ENCODE data around the gene ACTA2. TPM values are rescaled to one million over a fixed set of nuclear protein-coding genes. Genes with fewer than 3 reads are reported as not detected.
A peak's percentile ranks its signal among the peaks of the same experiment; 100 is the strongest.
"Not testable (repeated sequence)": the region's sequence is repeated elsewhere in the genome, so short reads cannot be mapped to it uniquely, and the experiment has no call there.

Gene ACTA2
- total and polyA plus RNA-seq, 9 donors = 154 to 5,219 (median 777) TPM

DNA sequence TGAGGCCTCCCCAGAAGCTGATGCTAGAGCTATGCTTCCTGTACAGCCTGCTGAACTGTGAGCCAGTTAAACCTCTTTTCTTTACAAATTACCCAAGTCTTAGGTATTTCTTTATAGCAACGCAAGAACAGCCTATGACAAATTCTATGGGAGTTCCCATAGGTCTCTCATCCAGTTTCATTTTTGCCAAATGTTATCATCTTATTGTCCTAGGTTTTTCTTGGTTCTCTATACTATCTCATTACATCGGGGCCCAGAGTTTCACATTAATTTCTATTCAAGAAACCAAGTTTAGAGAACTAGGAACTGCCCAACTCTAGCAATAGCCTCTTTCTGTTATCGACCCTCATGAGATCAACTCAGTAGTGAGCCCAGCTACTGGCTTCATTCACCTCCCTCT is 15.9 kb downstream of the ACTA2 start:
- TF ChIP-seq POLR2A (IDR thresholded peaks at IDR 0.05) (no peak), CTCF (IDR thresholded peaks at IDR 0.05) (no peak), EP300 (IDR thresholded peaks at IDR 0.05) (no peak)
- Histone ChIP-seq H3K27ac (peak overlapping the region; percentile 11 to 39), H3K4me3 (no peak overlapping the region), H3K9me3 (no peaks in the 10 kb centered on the region), H3K4me1 (ENCODE audit: insufficient read depth) (no peaks in the 10 kb centered on the region), H3K36me3 (no peaks in the 10 kb centered on the region), H3K27me3 (no peaks in the 10 kb centered on the region)
- 72 to 79% (median 74%) methylated on average over 3 of the region's 3 CpGs for WGBS, 3 donors
- intact Hi-C loops (cut with DNase I) = loop anchor here (5.0 kb wide), 5 partner anchors 51 to 281 kb away; partner anchors contain the start of genes CH25H (in 1 of the 4) and FAS (in 1 of the 4)
- no peak for DNase-seq

GRCh38 chr10:88934900-88935672 is 17.5 kb downstream of the ACTA2 start:
- H3K4me3 ChIP-seq = no peak overlapping the region
- peak; percentile 76 to 90 (median 78) for DNase-seq
- TF ChIP-seq POLR2A (IDR thresholded peaks at IDR 0.05) = no peak
- TF ChIP-seq CTCF (IDR thresholded peaks at IDR 0.05) = peak; percentile 60 to 89 (median 72)
- intact Hi-C loops (cut with DNase I) = loop anchor here (2.0 to 5.0 kb wide), 10 partner anchors 52 to 282 kb away; partner anchors contain the start of genes FAS (in 2 of the 4), CH25H (in 1 of the 4) and STAMBPL1 (in 1 of the 4)
- no peaks in the 10 kb centered on the region for H3K4me1 ChIP-seq (ENCODE audit: insufficient read depth)
- H3K27ac ChIP-seq = peak overlapping the region in 1 of 2 donors; percentile 69
- H3K27me3 ChIP-seq = no peaks in the 10 kb centered on the region
- 25 to 31% (median 28%) methylated on average over 17 of the region's 17 CpGs for WGBS, 3 donors
- H3K9me3 ChIP-seq = no peaks in the 10 kb centered on the region
- no peaks in the 10 kb centered on the region for H3K36me3 ChIP-seq

- WGBS, 3 donors = 54 to 59% (median 56%) methylated on average over 2 of the region's 2 CpGs
- no peaks in the 10 kb centered on the region for H3K4me1 ChIP-seq (ENCODE audit: insufficient read depth)
- H3K27me3 ChIP-seq = no peaks in the 10 kb centered on the region
- H3K4me3 ChIP-seq = no peak overlapping the region
- TF ChIP-seq EP300 (IDR thresholded peaks at IDR 0.05) (no peak), POLR2A (IDR thresholded peaks at IDR 0.05) (no peak), CTCF (IDR thresholded peaks at IDR 0.05) (no peak)
- H3K36me3 ChIP-seq = no peaks in the 10 kb centered on the region
- H3K27ac ChIP-seq = no peak overlapping the region
- intact Hi-C loops (cut with DNase I) = loop anchor here in 3 of 4 donors (2.0 to 5.0 kb wide), 3 partner anchors 51 to 97 kb away; partner anchors contain the start of gene STAMBPL1 (in 1 of the 3)
- no peaks in the 10 kb centered on the region for H3K9me3 ChIP-seq
- DNase-seq = no peak
These were observed 19.0 kb downstream of the ACTA2 start for GRCh38 chr10:88933564-88933963.

- TF ChIP-seq POLR2A (IDR thresholded peaks at IDR 0.05) (no peak), CTCF (IDR thresholded peaks at IDR 0.05) (peak; percentile 83 to 98 (median 91))
- Histone ChIP-seq H3K9me3 (no peaks in the 10 kb centered on the region), H3K27me3 (no peaks in the 10 kb centered on the region), H3K4me3 (no peak overlapping the region), H3K27ac (peak overlapping the region in 1 of 2 donors; percentile 28), H3K4me1 (ENCODE audit: insufficient read depth) (no peaks in the 10 kb centered on the region), H3K36me3 (no peaks in the 10 kb centered on the region)
- intact Hi-C loops (cut with DNase I) = loop anchor here in 3 of 4 donors (2.0 to 5.0 kb wide), 3 partner anchors 50 to 96 kb away; partner anchors contain the start of gene STAMBPL1 (in 1 of the 3)
- DNase-seq = peak in 4 of 5 donors; percentile 46 to 71 (median 52)
- WGBS, 3 donors = 24 to 32% (median 26%) methylated on average over 7 of the region's 7 CpGs
These were observed 19.9 kb downstream of the ACTA2 start for GRCh38 chr10:88932539-88933256.

DNA sequence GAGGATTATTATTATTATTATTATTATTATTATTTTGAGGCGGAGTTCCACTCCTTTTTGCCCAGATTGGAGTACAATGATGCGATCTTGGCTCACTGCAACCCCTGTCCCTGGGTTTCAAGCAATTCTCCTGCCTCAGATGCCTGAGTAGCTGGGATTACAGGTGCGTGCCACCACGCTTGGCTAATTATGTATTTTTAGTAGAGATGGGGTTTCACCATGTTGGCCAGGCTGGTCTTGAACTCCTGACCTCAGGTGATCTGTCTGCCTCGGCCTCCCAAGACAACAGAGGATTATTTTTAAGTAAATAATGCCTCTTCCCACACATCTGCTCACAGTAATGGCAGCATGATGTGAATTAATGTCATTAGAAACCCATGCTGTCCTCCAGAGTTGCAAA is 20.5 kb downstream of the ACTA2 start:
- intact Hi-C loops (cut with DNase I) = loop anchor here in 3 of 4 donors (2.0 to 5.0 kb wide), 3 partner anchors 50 to 95 kb away; partner anchors contain the start of gene STAMBPL1 (in 1 of the 3)
- DNase-seq; H3K27me3 ChIP-seq; H3K27ac ChIP-seq; H3K4me3 ChIP-seq; H3K4me1 ChIP-seq (ENCODE audit: insufficient read depth); H3K36me3 ChIP-seq; H3K9me3 ChIP-seq: not testable (repeated sequence)
- 77 to 82% (median 80%) methylated on average over 5 of the region's 5 CpGs for WGBS, 3 donors
